NCI-H226 (cell line): Measurements from ENCODE around the gene GLB1L3.

Experiments used
- DNase-seq: peaks from one replicate; pipeline ENCODE4 v3.0.0-alpha.2; 2015

GLB1L3 gene

DNA sequence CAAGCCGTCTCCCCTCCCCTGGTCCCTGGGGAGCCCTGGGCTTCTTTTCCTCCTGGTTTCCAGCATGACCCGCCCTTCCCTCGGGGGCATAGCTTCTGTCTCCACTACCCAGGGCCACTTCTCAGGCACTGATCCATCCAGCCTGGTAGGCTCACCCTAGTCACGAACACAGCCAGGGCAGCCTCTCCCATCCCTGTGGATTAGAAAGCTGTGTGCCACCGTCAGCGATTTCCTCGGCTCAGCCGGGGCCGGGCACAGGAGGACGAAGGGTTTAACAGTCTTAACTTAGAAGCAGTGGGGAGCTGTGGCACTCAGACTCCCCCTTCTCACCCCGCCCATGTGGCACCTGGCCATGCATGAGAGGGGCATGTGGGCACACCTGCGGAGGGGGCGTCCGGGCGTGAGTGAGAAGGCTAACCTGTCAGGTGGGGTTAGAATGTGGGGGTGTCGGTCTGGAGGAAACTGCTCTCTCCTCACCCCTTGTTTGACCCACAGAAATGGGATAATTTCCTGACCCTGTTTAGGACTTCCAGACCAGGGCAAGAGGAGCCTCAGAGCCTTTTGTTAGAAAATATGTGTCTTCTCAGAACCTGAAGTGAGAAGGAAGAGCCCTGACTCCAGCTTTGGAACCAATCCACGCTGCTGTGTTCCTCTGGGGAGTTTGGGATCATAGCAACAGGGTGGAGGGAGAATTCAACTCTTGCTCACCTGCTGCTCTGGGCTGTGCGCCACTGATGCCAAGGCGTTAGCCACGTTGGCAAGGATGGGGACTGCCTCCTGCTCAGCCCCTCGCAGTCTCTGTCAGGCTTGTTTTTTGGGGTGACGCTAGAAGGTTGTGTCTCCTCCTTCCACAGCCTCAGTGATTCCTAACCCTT is 70.2 kb downstream of the GLB1L3 start:
- DNase-seq: no peak

GRCh38 chr11:134346976-134347350 is 70.8 kb downstream of the GLB1L3 start:
- no peak for DNase-seq

- no peak for DNase-seq
These were observed 71.3 kb downstream of the GLB1L3 start for GRCh38 chr11:134347441-134347840.

DNA sequence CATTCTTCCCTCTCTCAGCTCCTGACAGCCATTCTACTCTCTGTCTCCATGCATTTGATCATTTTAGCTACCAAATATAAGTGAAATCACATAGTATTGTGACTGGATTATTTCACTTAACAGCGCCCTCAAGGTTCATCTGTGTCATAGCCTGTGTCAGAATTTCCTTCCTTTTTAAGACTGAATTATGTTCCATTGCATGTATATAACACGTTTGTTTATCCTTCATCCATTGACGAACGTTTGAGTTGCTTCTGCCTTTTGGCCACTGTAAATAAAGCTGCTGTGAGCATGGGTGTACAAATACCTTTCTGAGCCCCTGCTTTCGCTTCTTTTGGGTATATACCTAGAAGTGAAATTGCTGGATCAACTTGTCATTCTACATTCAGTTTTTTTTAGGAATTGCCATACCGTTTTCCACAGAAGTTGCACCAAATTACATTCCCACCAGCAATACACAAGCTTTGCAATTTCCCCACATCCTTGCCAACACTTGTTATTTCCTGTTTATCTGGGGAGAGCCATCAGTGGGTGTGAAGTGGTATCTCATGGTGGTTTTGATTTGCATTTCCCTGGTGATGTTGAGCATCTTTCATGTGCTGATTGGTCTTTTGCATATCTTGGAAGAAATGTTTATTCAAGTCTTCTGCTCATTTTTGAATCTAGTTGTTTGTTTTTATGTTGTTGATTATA is 73.1 kb downstream of the GLB1L3 start:
- no peak for DNase-seq

DNA sequence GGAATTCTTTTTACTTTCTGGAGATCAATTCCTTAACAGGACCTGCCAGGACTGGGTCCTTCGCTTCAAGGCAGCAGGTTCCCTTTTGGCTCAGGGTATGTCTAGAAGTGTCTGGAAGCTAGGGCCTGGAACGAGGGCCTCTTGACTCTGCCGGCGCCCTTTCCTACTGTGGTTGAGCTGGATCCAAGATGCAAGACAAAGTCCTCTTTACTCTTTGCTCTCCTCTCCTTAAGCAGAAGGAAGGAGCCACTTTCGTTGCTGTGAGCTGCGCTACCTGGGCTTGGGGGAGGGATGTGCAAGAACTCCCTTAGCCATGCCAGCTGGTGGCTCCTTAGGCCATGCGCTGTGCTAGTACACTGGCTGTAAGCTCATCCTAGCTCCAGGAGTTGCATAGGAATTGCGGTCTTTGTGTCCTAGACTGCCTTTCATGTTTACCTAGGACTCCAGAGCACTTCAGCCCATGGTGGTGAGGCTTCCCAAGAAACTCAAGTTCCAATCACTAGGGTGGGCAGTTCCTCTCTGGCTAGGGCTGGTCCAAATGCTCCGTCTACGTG is 73.7 kb downstream of the GLB1L3 start:
- no peak for DNase-seq

- no peak for DNase-seq
These were observed 74.2 kb downstream of the GLB1L3 start for GRCh38 chr11:134350381-134350780.

DNA sequence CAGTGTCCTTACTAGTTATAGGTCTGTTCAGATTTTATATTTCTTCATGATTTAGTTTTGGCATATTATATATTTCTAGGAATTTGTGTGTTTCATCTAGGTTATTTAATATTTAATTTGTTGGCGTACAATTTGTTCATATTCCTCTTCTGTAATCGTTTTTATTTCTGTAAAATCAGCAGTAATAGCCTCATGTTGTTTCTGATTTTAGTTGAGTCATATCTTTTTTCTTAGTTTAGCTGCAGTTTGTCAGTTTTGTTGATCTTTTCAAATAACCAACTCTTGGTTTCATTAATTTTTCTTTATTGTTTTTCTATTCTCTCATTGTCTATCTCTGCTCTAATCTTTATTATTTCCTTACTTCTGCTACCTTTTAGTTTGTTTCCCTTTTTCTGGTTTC is 75.9 kb downstream of the GLB1L3 start:
- DNase-seq: no peak

DNA sequence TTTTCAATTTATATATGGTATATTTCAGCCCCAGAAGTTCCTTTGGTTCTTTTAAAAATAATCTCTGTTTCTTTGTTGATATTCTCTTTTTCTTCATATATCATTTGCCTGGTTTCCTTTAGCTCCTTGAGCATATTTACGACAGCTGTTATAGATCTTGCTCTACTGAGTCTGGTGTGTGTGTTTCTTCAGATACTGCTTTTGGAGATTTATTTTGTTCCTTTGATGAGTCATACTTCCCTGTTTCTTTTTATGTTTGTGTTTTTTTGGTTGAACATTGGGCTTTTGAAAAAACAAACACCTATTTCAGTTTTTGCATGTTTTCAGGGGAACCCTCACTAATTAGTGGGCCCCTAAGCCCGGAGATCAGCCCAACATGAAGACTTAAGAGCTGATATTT is 79.0 kb downstream of the GLB1L3 start:
- DNase-seq: no peak

GRCh38 chr11:134355656-134356055 is 79.5 kb downstream of the GLB1L3 start:
- no peak for DNase-seq

DNA sequence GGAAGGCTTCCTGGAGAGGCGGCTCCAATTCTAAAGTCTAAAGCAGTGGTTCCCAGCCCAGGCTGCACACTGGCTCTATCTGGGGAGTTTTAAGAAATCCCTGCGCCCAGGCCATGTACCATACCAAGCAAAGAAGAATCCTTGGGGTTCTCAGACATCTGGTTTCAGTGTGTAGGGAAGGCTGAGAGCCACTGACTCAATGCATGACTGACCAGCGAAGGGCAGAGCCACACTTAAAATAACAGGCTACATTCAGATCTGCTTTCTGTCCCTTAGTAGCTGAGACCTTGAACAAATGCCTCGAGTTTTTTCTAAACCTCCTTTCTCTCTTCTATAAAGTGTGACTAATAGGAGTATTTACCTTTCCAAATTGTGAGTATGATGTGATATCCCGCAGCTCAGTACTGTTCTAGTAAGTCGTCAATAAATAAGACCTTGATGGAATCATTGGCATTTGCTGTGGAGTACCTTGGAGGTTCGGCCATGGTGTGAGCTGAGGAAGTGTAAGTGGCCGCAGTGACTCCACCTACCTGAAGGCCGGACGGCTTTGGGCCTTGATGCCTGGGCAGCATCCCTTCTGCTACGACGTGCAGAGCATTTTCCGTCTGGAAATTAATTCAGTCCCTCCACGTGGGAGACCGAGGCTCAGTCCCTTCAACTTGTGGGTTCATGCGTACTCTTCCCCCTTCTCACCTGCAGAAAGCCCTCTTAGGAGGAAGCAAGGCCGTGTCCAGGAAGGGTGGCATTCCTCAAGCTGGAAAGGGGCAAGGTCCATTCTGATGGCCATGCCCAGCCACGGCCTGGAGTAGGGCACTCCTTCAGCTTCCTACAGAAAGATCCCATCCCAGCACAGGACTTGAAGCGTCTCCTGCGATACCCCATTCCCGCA is 80.7 kb downstream of the GLB1L3 start:
- no peak for DNase-seq

DNA sequence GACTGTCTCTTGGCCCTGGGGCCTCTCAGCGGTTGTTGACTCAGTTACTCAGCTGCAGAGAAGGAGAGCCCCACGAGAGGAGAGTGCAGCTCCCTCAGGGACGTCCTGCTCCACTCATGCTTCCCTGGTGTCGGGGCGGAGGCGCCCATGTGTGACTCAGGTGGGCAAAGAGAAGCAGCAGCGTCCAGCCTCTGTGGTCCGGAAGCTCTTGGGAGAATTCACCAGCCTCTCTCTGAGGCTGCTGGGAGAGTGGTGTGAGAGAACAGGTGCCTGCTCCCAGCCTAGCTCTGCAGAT is 81.3 kb downstream of the GLB1L3 start:
- DNase-seq: no peak

DNA sequence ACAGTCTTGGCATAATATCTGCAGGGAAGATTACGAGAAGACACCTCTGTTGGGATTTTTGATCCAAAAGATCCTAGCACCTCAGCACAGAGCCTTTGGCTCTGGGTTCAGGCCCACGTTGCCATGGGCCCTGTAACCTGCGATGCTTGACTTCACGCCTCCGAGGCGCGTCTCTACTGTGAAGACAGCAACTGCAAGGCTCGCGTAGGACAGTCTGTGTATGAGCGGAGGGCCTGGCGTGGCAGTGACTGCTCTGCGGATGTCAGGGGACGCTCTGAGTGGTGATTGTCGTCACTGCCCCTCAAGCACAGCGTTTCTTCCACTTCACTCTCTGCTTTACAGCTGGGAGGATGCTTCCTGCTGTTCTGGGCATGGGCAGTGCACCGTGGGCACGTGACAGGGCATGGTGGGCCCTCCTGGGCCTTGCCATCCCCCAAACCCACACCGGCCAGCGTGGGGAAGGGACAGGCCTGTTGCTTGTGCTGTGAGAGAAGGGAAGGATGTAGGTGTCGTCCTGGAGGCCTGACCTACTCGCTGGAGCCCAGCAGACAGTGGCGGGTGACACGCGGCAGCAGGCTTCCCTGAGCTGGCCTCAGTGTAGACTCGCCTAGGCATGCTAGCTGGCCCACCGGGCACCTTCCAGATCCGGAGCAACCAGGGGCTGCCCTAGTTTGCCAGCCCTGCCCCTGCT is 82.1 kb downstream of the GLB1L3 start:
- DNase-seq: no peak

DNA sequence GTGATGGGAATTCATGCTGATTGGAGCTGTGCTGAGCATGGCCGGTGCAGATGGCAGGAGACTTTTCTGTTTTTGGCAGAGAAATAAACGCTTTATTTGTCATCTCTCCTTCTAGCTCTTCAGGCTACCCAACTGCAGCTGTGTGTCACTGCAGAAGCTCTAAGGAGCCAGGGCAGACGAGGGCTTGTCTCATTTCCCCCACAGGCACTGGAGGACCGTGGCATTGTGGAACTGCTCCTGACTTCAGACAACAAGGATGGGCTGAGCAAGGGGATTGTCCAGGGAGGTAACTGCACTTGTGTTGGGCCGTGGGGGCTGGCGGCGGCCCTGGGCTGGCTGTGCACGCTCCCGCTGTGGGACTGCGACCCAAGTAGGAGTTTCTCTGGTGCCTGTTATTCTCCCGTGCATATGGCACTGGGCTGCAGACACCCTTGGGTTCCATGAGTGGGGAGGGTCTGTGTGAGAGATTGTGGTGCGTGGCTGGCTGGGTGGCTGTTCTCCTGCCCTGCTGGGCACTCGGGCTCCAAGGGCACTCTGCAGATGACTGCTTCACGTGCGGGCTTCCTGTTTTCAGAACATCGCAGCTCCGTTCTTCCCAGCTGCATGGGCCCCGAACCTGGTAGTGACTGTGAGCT is 82.8 kb downstream of the GLB1L3 start:
- DNase-seq: no peak

DNA sequence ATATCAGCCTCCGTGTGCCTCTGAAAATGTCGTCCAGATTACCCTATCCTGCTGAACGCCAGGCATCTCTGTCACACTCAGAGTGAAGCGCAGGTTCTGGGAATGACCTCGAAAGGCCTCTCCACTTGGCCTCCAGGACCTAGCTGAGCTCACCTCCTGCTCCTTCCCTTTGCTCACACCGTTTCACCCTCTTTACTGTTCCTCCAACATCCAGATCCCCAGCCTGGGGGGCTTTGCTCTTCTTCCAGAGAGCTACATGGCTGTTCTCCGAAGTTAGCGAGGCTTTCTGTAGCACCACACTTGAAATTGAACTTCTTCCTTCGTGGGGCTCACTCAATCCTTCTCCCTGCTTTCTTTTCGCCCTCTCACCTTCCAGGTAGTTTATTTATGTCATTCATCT is 83.5 kb downstream of the GLB1L3 start:
- DNase-seq: no peak

GRCh38 chr11:134360050-134360835 is 84.1 kb downstream of the GLB1L3 start:
- DNase-seq: peak; percentile 48

DNA sequence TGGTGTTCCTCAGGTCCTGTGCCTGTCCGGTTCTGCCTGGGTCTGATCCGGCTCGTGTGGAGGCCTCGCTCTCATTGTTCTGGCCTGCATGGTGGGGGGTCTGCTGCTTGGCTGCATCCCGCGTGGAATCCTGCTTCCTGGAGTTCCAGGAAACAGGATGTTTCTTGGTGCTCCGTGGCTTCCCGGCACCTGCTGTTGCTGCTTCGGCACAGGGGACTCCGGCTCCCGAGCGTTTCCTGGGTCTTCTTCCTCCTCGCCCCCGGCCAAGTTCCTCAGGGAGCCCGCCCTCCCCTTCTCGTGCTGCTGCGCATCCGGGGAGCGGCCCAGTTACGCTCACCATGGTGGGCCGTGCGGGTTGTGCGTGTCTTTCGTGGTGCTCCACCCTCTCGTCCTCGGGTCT is 85.5 kb downstream of the GLB1L3 start:
- no peak for DNase-seq

DNA sequence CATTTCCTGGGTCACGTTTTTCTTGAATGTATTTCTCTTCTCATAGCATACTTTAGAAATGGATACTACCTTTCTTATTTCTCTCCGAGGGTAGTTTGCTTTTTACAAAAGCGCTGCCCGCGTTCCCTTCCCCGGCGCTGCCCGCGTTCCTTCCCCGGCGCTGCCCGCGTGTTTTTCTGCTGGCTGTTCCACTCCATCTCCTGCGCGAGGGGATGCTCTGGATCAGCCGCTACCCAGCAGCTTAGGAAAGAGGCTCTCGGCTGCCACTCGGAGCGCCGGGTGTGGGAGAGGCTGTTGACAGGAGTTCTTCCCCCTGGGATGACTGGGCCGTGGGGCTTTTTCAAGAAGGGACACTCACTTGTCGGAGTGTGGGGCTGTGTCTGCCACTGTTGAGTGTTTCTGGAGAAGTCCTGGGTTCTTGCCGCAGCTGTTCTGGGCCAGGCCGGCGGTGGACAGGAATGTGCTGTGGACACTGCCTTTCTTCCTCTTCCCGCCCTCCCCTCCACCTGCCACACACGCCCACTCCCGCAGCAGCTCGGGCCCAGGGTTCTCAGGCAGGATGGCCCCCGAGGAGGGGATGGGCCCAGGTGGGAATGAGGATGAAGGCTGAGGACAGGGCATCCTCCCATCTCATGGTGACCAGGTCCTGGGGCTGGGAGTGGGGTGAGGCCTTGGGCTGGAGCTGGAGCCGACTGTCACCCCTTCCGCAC is 86.2 kb downstream of the GLB1L3 start:
- no peak for DNase-seq

DNA sequence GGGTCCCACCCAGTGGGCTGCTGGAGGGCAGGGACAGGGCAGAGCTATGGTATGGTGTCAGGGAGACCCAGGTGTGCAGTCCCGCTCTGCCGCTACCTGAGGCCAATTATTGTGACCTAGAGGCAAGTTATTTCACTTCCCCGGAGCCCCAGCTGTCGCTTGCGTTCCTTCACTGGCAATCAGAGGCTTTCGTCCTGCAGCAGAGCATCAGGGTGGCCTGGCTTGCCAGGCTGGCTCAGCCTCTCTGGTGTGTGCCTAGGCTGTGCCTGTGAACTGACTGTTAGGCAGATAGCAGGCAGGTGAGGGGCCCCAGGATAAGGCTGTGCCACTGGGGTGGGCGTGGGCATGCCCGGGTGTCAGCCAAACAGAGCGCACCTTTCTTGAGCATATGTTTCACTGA is 87.0 kb downstream of the GLB1L3 start:
- DNase-seq: no peak

- DNase-seq: no peak
These were observed 87.4 kb downstream of the GLB1L3 start for GRCh38 chr11:134363592-134363991.

GRCh38 chr11:134364261-134364660 is 88.1 kb downstream of the GLB1L3 start:
- no peak for DNase-seq
